HCEC 1CT (cell line): ENCODE data around the gene MRPL2.

Experiments used
- DNase-seq: peaks from one replicate; pipeline ENCODE4 v3.0.0-alpha.2; 2017

Gene MRPL2

DNA sequence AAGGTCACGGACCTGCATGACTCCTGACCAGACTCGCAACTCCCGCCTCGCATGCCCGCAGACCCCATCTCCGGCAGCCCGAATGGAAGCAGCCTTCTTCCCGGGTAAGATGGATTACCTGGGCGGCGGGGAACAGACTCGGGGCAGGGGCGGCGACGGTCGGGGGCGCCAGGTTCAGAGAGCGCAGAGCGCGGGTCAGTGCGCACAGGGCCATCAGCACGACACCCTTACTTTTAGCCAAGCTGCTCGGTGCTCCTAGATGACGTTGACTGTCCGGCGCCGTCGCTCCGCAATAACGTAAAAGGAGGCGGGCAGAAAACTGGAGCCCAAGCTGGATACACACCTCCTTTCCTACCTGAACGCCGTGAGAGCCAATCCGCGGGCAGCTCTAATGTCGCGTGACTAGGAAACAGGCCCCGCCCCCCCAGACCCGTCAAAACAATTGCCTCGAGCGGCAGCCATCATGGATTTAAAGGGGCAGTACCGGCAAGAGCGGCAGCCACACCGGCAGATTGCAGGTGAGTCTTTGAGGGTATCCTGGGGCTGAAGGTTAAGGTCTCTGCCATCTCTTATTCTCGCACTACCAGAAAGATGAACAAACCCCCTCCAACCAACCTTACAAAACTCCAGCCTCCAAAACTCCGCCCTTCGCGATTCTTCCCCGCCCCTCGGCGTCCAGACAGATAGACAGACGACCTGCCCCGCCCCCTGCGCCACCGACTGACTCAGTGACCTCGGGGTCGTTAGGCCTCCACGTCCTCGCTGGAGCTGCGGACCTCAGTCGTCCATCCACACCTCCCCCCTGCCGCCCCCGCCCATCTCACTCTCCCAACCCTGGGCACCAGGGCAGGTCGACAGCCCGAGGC is at the start of gene MRPL2, which contains the start of gene KLC4:
Gene MRPL2, minus strand, starts transcription at position 267 of the 866 bp plus-strand sequence. Its CDS starts 53 bp downstream, at position 214.
Gene KLC4, plus strand, starts transcription at position 464 of the 866 bp plus-strand sequence. CDS start 1,705 bp downstream, outside the sequence.
- peak; percentile 99 for DNase-seq

GRCh38 chr6:43107344-43108062 is 48.3 kb upstream of the MRPL2 start:
- DNase-seq, result no peak

DNA sequence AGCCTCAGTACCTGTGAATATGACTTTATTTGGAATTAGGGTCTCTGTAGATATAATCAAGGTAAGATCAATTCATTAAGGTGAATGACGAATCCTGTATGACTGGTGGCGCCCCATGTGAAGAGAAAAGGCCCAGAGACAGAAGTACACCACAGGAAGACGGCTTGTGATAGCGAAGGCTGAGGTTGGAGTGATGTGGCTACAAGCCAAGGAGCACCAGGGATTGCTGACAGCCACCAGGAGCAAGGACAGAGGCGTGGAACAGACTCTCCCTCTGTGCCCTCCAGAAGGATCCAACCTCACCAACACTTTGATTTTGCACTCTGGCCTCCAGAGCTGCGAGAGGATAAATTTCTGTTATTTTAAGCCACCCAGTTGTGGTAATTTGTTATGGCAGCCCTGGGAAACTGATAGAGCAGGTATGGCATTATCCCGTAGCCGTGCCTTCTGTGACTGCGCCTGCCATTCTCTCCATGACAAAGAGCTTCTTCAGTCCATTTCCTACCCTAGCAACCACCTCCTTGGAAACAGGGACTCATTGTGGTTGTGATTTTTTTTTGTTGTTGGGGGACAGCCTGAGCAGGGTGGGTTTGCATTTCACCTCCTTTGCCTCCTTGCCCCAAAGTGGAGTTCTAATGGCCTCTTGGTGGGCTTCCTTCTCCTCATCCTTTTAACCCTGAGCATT is 46.4 kb upstream of the MRPL2 start:
- no peak for DNase-seq

DNA sequence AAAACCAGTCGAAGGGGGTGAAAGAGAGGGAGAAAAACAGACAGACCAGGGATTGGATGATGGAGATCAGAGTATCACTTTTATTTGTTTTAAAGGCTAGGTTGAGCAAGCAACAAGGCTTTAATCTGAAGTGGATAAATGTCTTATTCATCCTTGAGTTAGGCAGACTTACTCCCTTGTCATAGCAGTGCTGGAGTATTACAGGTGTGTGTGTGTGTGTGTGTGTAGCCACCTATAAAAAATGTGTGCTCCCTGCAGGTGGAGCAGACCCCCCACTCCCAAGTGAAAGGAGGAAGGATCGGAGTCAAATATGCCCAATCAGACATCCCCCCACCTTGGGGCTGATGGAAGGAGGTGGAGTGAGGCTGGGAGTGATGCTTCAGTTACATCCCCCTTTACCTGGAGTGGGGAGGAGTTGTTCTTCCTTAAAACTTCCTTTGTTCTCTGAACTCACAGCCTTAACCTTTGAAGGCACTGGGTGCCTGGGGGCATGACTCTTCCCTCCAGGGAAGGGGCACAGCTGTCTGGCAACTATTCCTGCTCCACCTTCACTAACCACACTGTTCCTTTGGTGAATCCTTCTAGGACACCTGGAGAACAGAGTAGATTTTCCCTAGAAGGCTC is 44.1 kb upstream of the MRPL2 start:
- DNase-seq, result no peak

DNA sequence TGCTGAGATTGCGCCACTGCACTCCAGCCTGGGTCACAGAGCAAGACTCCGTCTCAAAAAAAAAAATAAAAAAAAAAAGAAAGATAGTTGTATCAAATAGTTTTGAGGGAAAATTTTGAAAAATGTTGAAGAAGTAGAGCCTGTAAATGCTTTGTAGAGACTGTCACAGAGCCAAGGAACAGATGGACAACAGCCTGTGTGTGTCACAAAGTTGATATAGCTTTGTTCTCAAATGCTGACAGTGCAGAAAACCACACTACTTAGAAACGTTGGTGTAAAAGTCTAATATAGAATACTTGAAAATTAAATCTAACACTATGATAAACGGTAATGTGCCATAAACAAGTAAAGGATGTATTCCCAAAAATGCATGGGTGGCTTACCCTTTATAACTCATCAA is 42.3 kb upstream of the MRPL2 start:
- DNase-seq, result no peak

GRCh38 chr6:43097502-43097901 is 38.3 kb upstream of the MRPL2 start:
- DNase-seq, result no peak

DNA sequence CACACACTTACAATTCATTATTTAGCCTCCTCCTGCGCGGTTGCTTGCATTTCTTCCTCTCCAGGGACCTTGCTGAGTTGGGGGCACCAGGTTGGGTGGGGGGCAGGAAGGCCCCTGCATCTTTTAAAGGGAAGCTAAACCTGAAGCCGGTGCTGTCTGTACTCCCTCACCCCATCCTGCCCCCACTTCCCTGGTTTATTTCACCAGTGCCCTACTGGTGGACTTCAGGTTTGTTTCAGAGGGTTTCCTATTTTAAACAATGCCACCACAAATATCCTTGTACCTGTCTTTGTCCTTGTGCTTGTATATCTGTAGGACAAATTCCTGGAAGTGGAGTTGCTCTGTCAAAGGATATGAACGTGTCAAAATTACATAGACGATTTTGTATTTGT is 37.9 kb upstream of the MRPL2 start:
- no peak for DNase-seq

DNA sequence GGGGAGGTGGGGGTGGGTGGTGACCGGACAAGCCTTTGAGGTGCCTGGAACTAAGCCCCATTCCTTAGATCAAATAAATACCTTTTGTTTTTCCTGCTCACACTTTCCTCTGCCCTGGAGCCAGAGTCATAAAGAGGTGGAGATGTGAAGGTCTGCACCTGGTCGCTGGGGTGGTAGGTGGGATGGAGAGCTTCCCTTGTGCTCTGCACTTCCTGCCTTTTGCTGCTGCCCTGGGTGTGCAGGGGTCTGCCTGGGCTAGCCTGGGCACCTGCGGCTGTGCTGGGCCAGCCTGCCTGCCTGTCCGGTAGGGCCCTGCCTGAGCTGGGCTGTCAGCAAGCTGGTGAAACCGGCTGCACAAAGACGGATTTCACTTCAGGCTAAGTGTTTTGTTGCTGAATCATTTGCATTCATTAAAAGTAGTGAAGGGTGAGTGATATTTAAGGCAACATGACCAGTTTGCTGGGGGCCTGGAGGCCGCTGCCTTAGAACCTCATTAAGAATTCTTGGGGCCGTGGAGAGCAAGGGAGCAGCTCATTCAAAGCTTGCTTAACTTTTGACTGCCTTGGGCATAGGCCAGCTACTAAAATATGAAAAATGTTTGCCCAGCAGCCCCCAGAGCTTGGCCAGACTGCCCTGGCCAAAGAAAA is 37.3 kb upstream of the MRPL2 start:
- DNase-seq, result peak; percentile 73

DNA sequence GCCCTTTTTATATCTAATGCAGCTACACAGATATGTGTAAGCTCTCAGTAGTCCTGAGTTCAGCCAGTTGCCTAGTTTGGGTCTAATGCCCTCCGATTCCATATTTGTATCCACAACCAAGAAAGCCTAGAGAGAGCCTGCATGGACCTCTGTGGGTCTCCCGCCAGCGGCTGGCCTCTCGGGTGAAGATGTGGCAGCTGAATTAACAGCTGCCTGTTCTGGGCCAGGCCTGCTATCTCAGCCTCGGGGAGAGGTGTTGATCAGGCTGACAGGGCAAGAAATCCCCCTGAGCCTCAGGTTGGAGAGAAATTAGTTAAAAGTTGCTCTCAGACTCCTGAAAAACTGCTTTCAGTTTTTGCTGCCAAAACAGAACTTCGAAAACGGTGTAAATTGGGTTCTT is 36.7 kb upstream of the MRPL2 start:
- DNase-seq, result no peak

DNA sequence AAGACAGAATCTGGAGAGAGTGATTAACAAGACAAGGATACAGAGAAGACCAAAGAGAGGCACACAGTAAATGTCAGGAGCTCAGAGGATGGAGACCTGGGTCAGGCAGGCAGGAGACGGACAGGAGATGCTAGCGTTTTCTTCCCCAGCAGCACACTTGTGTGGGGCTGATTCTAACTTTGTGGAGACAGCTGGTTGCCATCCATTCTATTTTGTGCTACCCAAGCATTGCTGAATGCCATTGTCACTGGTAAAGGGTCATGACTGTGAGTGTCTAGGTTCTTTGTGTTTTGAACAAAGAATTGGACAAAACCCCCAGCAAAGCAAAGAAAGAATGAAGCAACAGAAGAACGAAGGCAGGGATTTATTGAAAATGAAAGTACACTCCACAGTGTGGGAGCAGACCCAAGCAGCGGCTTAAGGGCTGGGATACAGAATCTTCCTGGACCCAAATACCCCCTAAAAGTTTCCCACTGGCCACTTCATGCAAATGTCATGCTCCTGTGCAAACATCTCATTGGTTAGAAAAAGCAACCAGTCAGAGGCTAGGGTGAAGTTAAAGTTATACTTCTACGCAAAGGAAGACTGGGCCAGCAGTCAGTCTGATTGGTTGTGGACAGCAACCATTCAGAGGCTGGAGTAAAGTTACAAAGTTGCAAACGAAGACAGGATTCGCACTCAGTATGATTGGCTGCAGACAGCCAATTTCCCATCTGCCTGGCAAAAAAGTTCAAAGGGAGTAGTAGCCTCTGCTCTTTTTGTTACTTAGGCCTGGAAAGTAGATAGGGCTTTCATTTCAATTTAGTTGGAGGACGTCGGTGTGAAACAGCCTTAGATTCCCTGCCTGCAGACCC is 34.4 kb upstream of the MRPL2 start:
- DNase-seq, result peak; percentile 86

DNA sequence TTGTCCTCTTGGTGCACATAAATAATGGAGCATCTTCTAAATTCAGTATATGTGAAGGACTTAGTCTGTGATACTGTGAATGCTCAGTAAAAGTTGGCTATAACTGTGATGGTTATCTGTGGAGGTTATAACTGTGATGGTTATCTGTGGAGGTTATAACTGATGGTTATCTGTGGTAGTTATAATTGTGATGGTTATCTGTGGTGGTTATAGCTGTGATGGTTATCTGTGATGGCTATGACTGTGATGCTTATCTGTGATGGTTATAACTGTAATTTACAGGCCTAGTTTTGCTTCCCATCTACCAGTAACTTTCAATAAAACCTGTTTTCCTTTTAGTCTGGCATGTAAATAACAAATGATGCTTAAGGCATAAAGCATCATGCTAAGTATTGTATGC is 33.4 kb upstream of the MRPL2 start:
- no peak for DNase-seq

DNA sequence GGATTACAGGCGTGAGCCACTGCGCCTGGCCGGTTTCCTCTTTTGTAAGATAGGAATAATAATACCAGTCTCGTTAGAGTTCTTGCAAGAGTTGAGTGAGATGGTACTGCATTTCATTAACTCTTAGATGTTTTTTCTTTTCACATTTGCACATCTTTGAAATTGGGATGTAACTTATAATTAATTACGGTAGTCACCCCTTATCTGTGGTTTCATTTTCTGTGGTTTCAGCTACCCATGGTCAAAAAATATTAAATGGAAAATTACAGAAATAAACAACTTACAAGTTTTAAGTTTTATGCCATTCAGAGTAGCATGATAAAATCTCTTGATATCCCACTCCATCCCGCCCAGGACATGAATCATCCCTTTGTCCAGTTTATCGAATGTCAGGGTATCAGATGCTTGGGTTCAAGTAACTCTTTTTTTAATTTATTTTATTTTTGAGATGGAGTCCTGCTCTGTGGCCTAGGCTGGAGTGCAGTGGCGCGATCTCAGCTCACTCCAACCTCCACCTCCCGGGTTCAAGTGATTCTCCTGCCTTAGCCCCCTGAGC is 32.3 kb upstream of the MRPL2 start:
- no peak for DNase-seq

DNA sequence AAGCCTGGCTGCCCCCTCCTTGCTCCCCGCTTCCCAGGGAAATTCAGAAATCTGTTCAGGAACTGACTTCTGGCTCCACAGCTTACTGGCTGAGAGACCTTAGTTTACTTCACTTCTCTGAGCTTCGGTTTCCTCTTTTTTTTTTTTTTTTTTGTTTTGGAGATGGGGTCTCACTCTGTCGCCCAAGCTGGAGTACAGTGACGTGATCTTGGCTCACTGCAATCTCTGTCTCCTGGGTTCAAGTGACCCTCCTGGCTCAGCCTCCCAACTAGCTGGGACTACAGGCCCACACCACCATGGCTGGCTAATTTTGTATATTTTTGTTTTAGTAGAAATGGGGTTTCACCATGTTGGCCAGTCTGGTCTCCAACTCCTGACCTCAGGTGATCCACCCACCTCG is 31.8 kb upstream of the MRPL2 start:
- DNase-seq, result no peak

DNA sequence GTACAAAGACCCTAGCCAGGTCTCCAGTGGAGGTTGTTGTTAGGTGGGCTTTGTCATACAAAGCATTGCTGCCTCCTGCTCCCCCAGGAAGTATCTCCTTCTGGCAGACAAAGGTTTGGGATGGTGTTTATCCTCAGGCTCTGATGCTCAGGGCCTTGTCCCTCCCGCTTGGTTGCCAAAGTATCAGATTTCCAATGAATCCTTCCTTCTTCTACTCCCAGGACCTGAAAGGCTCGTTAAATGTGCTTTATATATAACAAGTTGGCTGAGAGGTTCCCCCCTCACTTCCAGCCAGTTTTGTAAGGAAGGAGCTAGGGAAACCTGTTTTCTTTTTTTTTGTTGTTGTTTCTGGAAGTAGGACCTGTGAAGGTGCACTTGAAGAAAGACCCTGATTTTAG is 31.3 kb upstream of the MRPL2 start:
- DNase-seq, result no peak

- no peak for DNase-seq
Measured at GRCh38 chr6:43089874-43090558, 30.8 kb upstream of the MRPL2 start.

- DNase-seq, result no peak
Measured at GRCh38 chr6:43089467-43089866, 30.2 kb upstream of the MRPL2 start.

- DNase-seq, result no peak
Measured at GRCh38 chr6:43088654-43089056, 29.4 kb upstream of the MRPL2 start.

DNA sequence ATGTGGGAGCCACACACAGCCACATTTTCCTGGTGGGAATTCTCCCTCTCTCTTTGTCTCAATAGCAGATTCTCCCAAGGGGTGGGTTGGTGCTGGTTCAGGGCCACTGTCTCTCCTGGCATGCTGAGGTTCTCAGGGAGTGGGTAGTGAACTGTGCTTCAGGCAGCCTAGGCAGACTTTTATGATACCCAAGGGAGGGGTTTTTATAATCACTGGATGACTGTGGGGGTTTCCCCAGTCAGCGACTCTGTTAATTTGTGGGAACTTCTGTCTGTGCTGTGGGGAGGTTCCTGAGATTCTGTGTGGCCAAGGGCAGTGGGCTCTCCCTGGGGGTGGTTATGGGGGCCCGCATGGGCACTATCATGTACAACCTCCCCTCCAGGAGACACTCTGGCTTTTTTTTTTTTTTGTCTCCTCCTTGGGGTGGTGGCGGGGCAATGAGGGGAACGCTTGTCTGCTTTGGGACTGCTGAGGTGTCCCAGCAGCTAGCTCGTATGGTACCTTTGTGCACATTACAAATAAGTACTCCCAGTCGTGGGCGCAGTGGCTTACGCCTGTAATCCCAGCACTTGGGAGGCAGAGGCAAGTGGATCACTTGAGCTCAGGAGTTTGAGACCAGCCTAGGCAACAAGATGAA is 26.9 kb upstream of the MRPL2 start:
- DNase-seq, result no peak

GRCh38 chr6:43082806-43083655 is 23.8 kb upstream of the MRPL2 start:
- no peak for DNase-seq
